Effector memory CD8-positive, alpha-beta T cell (primary cell): ENCODE data around the gene LRRC27.
"Not testable (repeated sequence)": the region's sequence is repeated elsewhere in the genome, so short reads cannot be mapped to it uniquely, and the experiment has no call there.

Experiments
- ATAC-seq: fragments of 150-1000 bp; cut with Tn5 transposase; replicated peaks from 2 replicates; pipeline ENCODE4 v1.10.0; 2021; ENCODE audit warnings: mild to moderate bottlenecking, moderate library complexity
- DNase-seq, 3 experiments: peaks; one replicate each; pipeline ENCODE4 v3.0.0; 2021
- H3K27ac Mint-ChIP-seq, 2 donors: one replicate each; pipeline ENCODE4 v1.8.0; 2022; ENCODE audit warnings: mild to moderate bottlenecking in 2 of 2, mixed read lengths in 2 of 2, moderate library complexity in 2 of 2
- H3K27me3 Mint-ChIP-seq, 2 donors: one replicate each; pipeline ENCODE4 v1.8.0; 2022; ENCODE audit warnings: mixed read lengths in 2 of 2
- H3K36me3 Mint-ChIP-seq: one replicate; pipeline ENCODE4 v1.8.0; 2022; ENCODE audit warnings: mild to moderate bottlenecking, moderate library complexity, mixed read lengths; ENCODE audit not compliant: insufficient read depth
- H3K4me1 Mint-ChIP-seq, 2 donors: one replicate each; pipeline ENCODE4 v1.8.0; 2022; ENCODE audit warnings: low read depth in 2 of 2, mixed read lengths in 2 of 2
- H3K4me3 Mint-ChIP-seq, 2 donors: one replicate each; pipeline ENCODE4 v1.8.0; 2022; ENCODE audit warnings: mild to moderate bottlenecking in 2 of 2, mixed read lengths in 2 of 2, moderate library complexity in 2 of 2
- H3K9me3 Mint-ChIP-seq, 2 donors: one replicate each; pipeline ENCODE4 v1.8.0; 2022; ENCODE audit warnings: mixed read lengths in 2 of 2
- total RNA-seq, 9 experiments: gene quantifications; one replicate each; lab custom pipeline; 2026; lab: John Stamatoyannopoulos, UW

The LRRC27 gene
- total RNA-seq = 1.1 to 9.2 (median 1.9) reads per million in 9 experiments

DNA sequence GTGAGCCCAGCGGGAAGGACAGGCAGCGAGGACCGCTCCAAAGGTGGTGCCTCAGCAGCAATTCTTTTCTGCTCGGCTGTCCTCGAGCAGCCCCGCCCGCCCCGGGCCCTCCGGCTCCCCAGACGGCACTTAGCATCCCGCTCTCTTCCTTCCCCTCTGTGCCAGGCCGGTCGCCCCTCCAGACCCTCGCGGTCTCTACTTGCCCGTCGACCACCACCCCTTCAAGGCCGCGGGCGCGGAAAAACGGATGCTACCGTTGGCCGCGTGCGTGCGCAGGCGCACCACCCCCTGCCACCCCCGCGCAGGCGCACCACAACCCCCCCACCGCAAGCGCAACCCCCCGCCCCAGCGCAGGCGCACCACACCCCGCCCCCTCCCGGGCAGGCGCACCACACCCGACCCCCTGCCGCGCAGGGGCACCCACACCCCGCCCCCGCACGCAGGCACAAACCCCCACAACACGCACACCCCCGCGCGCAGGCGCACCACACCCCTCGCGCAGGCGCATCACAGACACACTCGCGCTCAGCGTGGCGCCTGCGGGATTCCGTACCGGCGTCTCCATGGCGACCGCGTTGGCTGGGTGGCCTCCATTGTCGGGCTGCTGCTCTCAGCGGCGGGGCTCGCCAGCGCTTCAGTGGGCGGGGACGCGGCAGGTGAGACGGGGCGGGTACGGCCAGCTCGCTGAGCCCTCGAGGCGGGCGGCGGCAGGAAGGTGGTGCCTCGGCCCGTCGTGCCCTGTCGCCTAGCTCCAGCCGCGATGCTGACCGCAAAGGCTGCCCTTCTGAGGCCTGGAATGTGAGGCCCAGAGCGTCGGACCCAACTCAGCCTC is at the start of gene LRRC27:
LRRC27 (plus strand) TSS at position 593 of the 832 bp plus-strand sequence. CDS start 1,332 bp downstream, outside the sequence.
- H3K9me3 Mint-ChIP-seq = no peaks in the 10 kb centered on the region
- peaks cover 32 to 53% of the 10 kb centered on the region in 2 donors for H3K4me1 Mint-ChIP-seq
- no peaks in the 10 kb centered on the region for H3K27me3 Mint-ChIP-seq
- DNase-seq (peak; percentile 99 to 100 (median 99)), ATAC-seq (peak; percentile 86)
- peak within 1 kb of the TSS; percentile 89 to 92 for H3K4me3 Mint-ChIP-seq
- peaks cover 39% of the 10 kb centered on the region for H3K36me3 Mint-ChIP-seq
- H3K27ac Mint-ChIP-seq = peak within 1 kb of the TSS; percentile 89 to 91

GRCh38 chr10:132282667-132283603 is 49.1 kb upstream of the LRRC27 start:
- Mint-ChIP-seq H3K27ac (no peak overlapping the region), H3K36me3 (no peaks in the 10 kb centered on the region), H3K4me1 (peaks cover 14 to 18% of the 10 kb centered on the region in 2 donors), H3K9me3 (no peaks in the 10 kb centered on the region), H3K27me3 (peaks cover 0 to 21% of the 10 kb centered on the region in 2 donors), H3K4me3 (no peak overlapping the region)
- ATAC-seq = no peak
- DNase-seq = no peak

GRCh38 chr10:132283604-132284382 is 48.2 kb upstream of the LRRC27 start:
- no peak overlapping the region for H3K27ac Mint-ChIP-seq
- no peak overlapping the region for H3K4me3 Mint-ChIP-seq
- H3K36me3 Mint-ChIP-seq = no peaks in the 10 kb centered on the region
- H3K4me1 Mint-ChIP-seq = peaks cover 14 to 16% of the 10 kb centered on the region in 2 donors
- peaks cover 0 to 21% of the 10 kb centered on the region in 2 donors for H3K27me3 Mint-ChIP-seq
- DNase-seq = no peak
- no peak for ATAC-seq
- no peaks in the 10 kb centered on the region for H3K9me3 Mint-ChIP-seq

- ATAC-seq = no peak
- no peak for DNase-seq
- Mint-ChIP-seq H3K4me3 (no peak overlapping the region), H3K27me3 (peaks cover 0 to 9% of the 10 kb centered on the region in 2 donors), H3K9me3 (no peaks in the 10 kb centered on the region), H3K4me1 (peaks cover 2 to 4% of the 10 kb centered on the region in 2 donors), H3K27ac (no peak overlapping the region), H3K36me3 (no peaks in the 10 kb centered on the region)
Observed at GRCh38 chr10:132289439-132289838, 42.6 kb upstream of the LRRC27 start.

GRCh38 chr10:132290631-132291030 is 41.4 kb upstream of the LRRC27 start:
- H3K27ac Mint-ChIP-seq = no peak overlapping the region
- DNase-seq (no peak), ATAC-seq (no peak)
- H3K27me3 Mint-ChIP-seq = peaks cover 0 to 11% of the 10 kb centered on the region in 2 donors
- peaks cover 2 to 8% of the 10 kb centered on the region in 2 donors for H3K4me1 Mint-ChIP-seq
- no peak overlapping the region for H3K4me3 Mint-ChIP-seq
- no peaks in the 10 kb centered on the region for H3K36me3 Mint-ChIP-seq
- H3K9me3 Mint-ChIP-seq = no peaks in the 10 kb centered on the region

DNA sequence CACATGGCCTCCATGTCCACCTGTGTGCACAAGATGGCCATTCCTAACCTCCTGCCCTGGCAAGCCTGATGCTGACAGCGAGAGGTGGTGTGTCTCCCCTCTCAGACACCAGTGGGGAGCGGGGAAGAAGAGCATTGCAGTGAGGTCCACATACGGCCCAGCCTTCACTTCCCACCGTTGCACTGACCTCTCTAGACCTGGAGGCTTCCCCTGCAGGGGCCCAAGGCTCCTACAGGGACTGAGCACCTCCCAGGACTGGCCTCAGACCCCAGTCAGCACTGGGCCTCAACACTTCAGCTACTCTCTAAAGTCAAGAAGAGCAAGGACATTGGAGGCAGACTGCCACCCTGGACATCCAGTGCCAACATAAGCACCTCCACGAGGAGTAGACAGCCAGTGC is 40.2 kb upstream of the LRRC27 start:
- no peak for ATAC-seq

DNA sequence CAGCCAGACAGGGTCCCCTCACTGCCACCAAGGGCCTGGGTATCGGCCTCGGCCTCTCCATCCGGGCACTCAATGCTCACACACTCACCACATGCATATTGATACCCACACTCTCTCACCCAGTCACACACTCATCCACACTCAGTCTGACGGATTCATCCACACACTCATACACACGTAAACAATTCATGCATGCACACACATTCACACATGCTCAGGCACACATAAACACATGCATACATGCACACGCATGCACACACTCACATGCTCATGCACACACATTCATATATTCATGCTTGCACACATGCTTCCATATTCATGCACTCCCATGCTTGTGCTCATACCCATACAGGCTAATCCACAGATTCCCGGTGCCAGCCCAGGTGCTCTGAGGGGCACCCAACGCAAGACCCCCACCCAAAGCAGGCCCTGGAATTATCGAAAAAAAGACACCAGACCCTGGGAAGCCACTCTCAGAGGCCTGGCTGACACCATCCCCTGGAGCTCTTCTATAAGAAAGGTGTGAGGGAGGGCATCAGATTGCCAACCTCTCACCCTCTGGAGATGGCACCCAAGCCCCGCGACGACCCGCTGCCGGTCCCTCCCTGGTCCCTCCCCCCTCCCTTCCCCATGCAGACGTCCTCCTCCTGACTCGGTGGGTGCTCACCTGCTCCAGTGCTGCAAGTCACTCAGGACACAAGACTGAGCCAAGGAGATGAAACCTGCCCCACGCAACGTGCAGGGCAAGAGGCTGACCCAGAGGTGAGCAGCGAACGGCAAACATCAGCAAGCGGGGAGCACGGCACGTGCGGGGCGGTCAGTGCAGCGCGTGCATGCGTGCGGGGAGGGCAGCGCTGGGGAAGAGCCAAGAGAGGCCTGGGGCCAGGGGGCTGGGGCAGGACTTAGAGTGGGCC is 39.4 kb upstream of the LRRC27 start:
- Mint-ChIP-seq H3K27me3 (peaks cover 0 to 8% of the 10 kb centered on the region in 2 donors), H3K4me3 (no peak overlapping the region), H3K9me3 (no peaks in the 10 kb centered on the region), H3K36me3 (no peaks in the 10 kb centered on the region), H3K4me1 (peaks cover 2 to 8% of the 10 kb centered on the region in 2 donors), H3K27ac (no peak overlapping the region)
- ATAC-seq (no peak), DNase-seq (no peak)

More for the DNA sequence above, 40.2 kb upstream of the LRRC27 start:
- no peak overlapping the region for H3K27ac Mint-ChIP-seq
- H3K4me1 Mint-ChIP-seq = peaks cover 2 to 8% of the 10 kb centered on the region in 2 donors
- H3K4me3 Mint-ChIP-seq = no peak overlapping the region
- DNase-seq = no peak
- H3K36me3 Mint-ChIP-seq = no peaks in the 10 kb centered on the region
- H3K9me3 Mint-ChIP-seq = no peaks in the 10 kb centered on the region
- H3K27me3 Mint-ChIP-seq = peaks cover 0 to 8% of the 10 kb centered on the region in 2 donors

- ATAC-seq (no peak), DNase-seq (no peak)
- Mint-ChIP-seq H3K4me3 (no peak overlapping the region), H3K9me3 (no peaks in the 10 kb centered on the region), H3K27me3 (peaks cover 0 to 8% of the 10 kb centered on the region in 2 donors), H3K27ac (no peak overlapping the region), H3K4me1 (peaks cover 2 to 8% of the 10 kb centered on the region in 2 donors), H3K36me3 (no peaks in the 10 kb centered on the region)
Observed at GRCh38 chr10:132293201-132293812, 38.7 kb upstream of the LRRC27 start.

GRCh38 chr10:132293813-132294520 is 38.0 kb upstream of the LRRC27 start:
- DNase-seq (no peak), ATAC-seq (no peak)
- Mint-ChIP-seq H3K4me3 (no peak overlapping the region), H3K36me3 (no peaks in the 10 kb centered on the region), H3K9me3 (no peaks in the 10 kb centered on the region), H3K27ac (no peak overlapping the region), H3K4me1 (peaks cover 2 to 8% of the 10 kb centered on the region in 2 donors), H3K27me3 (peaks cover 0 to 8% of the 10 kb centered on the region in 2 donors)

- H3K27ac Mint-ChIP-seq = peak overlapping the region in 1 of 2 donors; percentile 77
- H3K4me1 Mint-ChIP-seq = peaks cover 5 to 8% of the 10 kb centered on the region in 2 donors
- ATAC-seq (no peak), DNase-seq (no peak)
- peaks cover 0 to 8% of the 10 kb centered on the region in 2 donors for H3K27me3 Mint-ChIP-seq
- H3K36me3 Mint-ChIP-seq = no peaks in the 10 kb centered on the region
- no peak overlapping the region for H3K4me3 Mint-ChIP-seq
- H3K9me3 Mint-ChIP-seq = no peaks in the 10 kb centered on the region
Observed at GRCh38 chr10:132294561-132295318, 37.3 kb upstream of the LRRC27 start.

DNA sequence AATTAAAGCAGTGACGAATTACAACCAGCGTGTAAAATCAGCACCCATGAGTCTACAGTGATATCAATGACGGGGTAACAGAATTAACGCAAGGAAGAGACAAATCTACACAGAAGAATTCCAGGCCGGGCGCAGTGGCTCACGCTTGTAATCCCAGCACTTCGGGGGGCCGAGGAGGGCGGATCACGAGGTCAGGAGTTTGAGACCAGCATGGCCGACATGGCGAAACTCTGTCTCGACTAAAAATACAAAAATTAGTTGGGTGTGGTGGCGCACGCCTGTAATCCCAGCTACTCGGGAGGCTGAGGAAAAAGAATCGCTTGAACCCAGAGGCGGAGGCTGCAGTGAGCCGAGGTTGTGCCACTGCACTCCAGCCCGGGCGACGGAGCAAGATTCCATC is 36.5 kb upstream of the LRRC27 start:
- H3K27ac Mint-ChIP-seq, H3K9me3 Mint-ChIP-seq, H3K4me3 Mint-ChIP-seq, DNase-seq, ATAC-seq, H3K36me3 Mint-ChIP-seq: not testable (repeated sequence)
- Mint-ChIP-seq H3K4me1 (peaks cover 5 to 12% of the 10 kb centered on the region in 2 donors), H3K27me3 (peaks cover 0 to 14% of the 10 kb centered on the region in 2 donors)
